Spleen (tissue), 11 donors: ENCODE data around the gene PARD3. TPM values are rescaled to one million over a fixed set of nuclear protein-coding genes. Genes with fewer than 3 reads are reported as not detected.

Experiments
- DNase-seq: peaks from one replicate; pipeline ENCODE4 v3.0.0-alpha.2; 2020
- H3K27ac ChIP-seq, 8 donors: fragments of 200-600 bp; sonication (generic) in 7 of 8; 1 replicate in 4 of 8; 2 replicates in 4 of 8; pipeline versions ENCODE4 v1.5.0 to v1.8.0; 2016 to 2021; ENCODE audit warnings: inconsistent platforms in 4 of 8, mild to moderate bottlenecking in 4 of 8, moderate library complexity in 1 of 8
- H3K27me3 ChIP-seq, 7 donors: fragments of 200-600 bp; sonication (generic) in 6 of 7; replicated peaks in 1 of 7; 1 replicate in 4 of 7; 2 replicates in 3 of 7; pipeline versions ENCODE4 v1.5.0 to v1.8.0; 2016 to 2021; ENCODE audit warnings: inconsistent platforms in 3 of 7, mild to moderate bottlenecking in 1 of 7
- H3K36me3 ChIP-seq, 6 donors: fragments of 200-600 bp; sonication (generic) in 5 of 6; 1 replicate in 4 of 6; 2 replicates in 2 of 6; pipeline versions ENCODE4 v1.5.0 to v1.8.0; 2016 to 2021; ENCODE audit warnings: inconsistent platforms in 2 of 6
- H3K4me1 ChIP-seq, 6 donors: fragments of 200-600 bp; sonication (generic) in 5 of 6; 1 replicate in 3 of 6; 2 replicates in 3 of 6; pipeline versions ENCODE4 v1.5.0 to v1.8.0; 2016 to 2021; ENCODE audit warnings: inconsistent platforms in 3 of 6
- H3K4me3 ChIP-seq, 8 donors: fragments of 200-600 bp; sonication (generic) in 7 of 8; 1 replicate in 4 of 8; 2 replicates in 4 of 8; pipeline versions ENCODE4 v1.5.0 to v1.8.0; 2016 to 2021; ENCODE audit warnings: inconsistent platforms in 4 of 8, mild to moderate bottlenecking in 4 of 8, moderate library complexity in 2 of 8
- H3K9me3 ChIP-seq, 8 donors: fragments of 200-600 bp; sonication (generic) in 7 of 8; 1 replicate in 4 of 8; 2 replicates in 4 of 8; pipeline versions ENCODE4 v1.5.0 to v1.8.0; 2016 to 2021; ENCODE audit warnings: inconsistent platforms in 4 of 8
- POLR2A ChIP-seq, 3 donors: fragments of 450-650 bp; IDR thresholded peaks; one replicate each; pipeline ENCODE4 v1.5.1; 2017; ENCODE audit warnings: antibody characterized with exemption in 3 of 3, mild to moderate bottlenecking in 1 of 3
- POLR2AphosphoS5 ChIP-seq, 3 donors: sonication (generic); formaldehyde crosslinking; IDR thresholded peaks; one replicate each; pipeline ENCODE4 v1.5.1; 2017; ENCODE audit warnings: antibody characterized with exemption in 3 of 3
- WGBS, 5 donors: extraction: QIAGEN DNeasy Blood & Tissue Kit in 3 of 5; methylation state at CpG; one replicate each; pipeline versions ENCODE4 v1.1.5 to v1.1.7; 2013 to 2018; 5-methylcytosine and 5-hydroxymethylcytosine counted together
- intact Hi-C: fragments of 100-400 bp; cut with DNase I; formaldehyde crosslinking; loops from one replicate; pipeline ENCODE4 v1.15.0; 2023; ENCODE audit warnings: low total_unique reads
- polyA plus RNA-seq, 3 donors: library from polyadenylated mRNA; stranded (reverse); fragments of 200-250 nt; gene quantifications; one replicate each; pipeline ENCODE4 v1.2.1, GENCODE V29; 2013
- total RNA-seq, 7 donors: library from RNA; depleted of rRNA in 3 of 7; stranded (reverse); fragments of >200 nt in 3 of 7; fragmentation: NEBNext Ultra II Directional in 4 of 7; extraction: Animal tissue kit (Norgen Biotek cat#: 25700) in 4 of 7; gene quantifications; one replicate each; pipeline versions ENCODE4 v1.1.0 to v1.2.1, GENCODE V29; 2016 to 2021
- TF ChIP-seq, protein P1 (sequence below), 11 experiments: fragments of 200-600 bp in 7 of 11; fragments of 450-650 bp in 4 of 11; sonication (generic) in 4 of 11; IDR thresholded peaks in 8 of 11; conservative IDR thresholded peaks in 3 of 11; 1 replicate in 7 of 11; 2 replicates in 4 of 11; pipeline versions ENCODE4 v1.4.0 to v1.8.0; 2016 to 2021; ENCODE audit warnings: antibody characterized with exemption in 11 of 11, inconsistent platforms in 4 of 11, mild to moderate bottlenecking in 1 of 11
- donor health status: healthy with polysubstance abuse.
- donor health status: DM: no; HTN: no; CAD: no; lungs with moderate emphysema.
- donor health status: DM: no; HTN: no; CAD: no.
- donor health status: Bipolar disorder and iron deficiency.
- donor health status: healthy.
- donor health status: DM: no; HTN: no; CAD: no.
- donor health status: DM: yes; HTN: yes; CAD: no.

The PARD3 gene
- total and polyA plus RNA-seq, 10 donors: 2.8 to 18.9 (median 10.8) TPM

DNA sequence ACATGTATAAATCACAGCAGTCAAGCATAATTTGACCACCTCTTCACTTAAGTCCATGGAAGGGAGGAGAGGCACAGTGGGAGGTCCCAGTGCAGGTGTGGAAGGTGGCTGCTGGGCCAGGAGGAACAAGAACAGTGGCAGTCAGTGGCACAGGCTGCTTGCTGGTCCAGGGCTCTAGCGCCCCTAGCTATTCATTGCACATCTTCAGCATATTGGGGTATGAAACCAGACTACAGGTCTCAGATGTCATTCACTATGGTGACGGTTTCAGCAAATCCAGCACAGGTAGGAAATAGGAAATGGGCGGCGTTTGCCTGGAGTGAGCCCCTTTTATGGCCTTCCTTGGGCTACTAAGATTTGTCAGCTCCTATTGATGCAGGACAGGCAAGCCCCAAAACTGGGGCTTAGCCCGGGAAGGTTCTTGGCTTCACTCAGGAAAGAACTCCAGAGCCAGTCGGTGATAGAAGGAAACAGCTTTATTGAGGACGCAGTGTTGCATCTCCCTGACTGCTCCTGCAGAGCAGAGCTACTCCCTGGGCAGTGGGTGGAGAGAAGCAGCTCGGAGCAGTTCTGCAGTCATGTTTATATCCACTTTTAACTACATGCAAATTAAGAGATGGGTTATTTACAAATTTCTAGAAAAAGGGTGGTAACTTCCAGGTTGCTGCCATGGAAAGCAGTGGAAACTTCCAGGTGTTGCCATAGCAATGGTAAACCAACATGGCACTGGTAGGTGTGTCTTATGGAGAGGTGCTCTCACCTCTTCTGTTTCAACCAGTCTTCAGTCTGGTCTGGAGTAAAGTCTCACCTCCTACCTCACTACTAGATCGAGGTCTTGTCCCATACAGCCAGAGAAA, 608.8 kb downstream of the PARD3 start:
- TF ChIP-seq POLR2AphosphoS5 (IDR thresholded peaks at IDR 0.05) (no peak), POLR2A (IDR thresholded peaks at IDR 0.05) (no peak)
- TF ChIP-seq, protein P1, sequence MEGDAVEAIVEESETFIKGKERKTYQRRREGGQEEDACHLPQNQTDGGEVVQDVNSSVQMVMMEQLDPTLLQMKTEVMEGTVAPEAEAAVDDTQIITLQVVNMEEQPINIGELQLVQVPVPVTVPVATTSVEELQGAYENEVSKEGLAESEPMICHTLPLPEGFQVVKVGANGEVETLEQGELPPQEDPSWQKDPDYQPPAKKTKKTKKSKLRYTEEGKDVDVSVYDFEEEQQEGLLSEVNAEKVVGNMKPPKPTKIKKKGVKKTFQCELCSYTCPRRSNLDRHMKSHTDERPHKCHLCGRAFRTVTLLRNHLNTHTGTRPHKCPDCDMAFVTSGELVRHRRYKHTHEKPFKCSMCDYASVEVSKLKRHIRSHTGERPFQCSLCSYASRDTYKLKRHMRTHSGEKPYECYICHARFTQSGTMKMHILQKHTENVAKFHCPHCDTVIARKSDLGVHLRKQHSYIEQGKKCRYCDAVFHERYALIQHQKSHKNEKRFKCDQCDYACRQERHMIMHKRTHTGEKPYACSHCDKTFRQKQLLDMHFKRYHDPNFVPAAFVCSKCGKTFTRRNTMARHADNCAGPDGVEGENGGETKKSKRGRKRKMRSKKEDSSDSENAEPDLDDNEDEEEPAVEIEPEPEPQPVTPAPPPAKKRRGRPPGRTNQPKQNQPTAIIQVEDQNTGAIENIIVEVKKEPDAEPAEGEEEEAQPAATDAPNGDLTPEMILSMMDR (IDR thresholded peaks at IDR 0.05 in 8 of 11, conservative IDR thresholded peaks at IDR 0.05 in 3 of 11): no peak
- H3K4me1 ChIP-seq: peaks cover 0 to 4% (median 0%) of the 10 kb centered on the region in 6 donors
- WGBS, 5 donors: 87 to 92% (median 92%) methylated on average over 9 of the region's 9 CpGs
- no peaks in the 10 kb centered on the region for H3K36me3 ChIP-seq
- DNase-seq: no peak
- intact Hi-C loops: no loop called here
- no peaks in the 10 kb centered on the region for H3K9me3 ChIP-seq
- H3K27ac ChIP-seq: no peak overlapping the region
- H3K27me3 ChIP-seq: no peaks in the 10 kb centered on the region
- H3K4me3 ChIP-seq: no peak overlapping the region

- Histone ChIP-seq H3K4me1 (peaks cover 0 to 7% (median 0%) of the 10 kb centered on the region in 6 donors), H3K27ac (no peak overlapping the region), H3K9me3 (no peaks in the 10 kb centered on the region), H3K4me3 (no peak overlapping the region), H3K27me3 (no peaks in the 10 kb centered on the region), H3K36me3 (no peaks in the 10 kb centered on the region)
- TF ChIP-seq, protein P1 (IDR thresholded peaks at IDR 0.05 in 8 of 11, conservative IDR thresholded peaks at IDR 0.05 in 3 of 11): no peak
- TF ChIP-seq POLR2AphosphoS5 (IDR thresholded peaks at IDR 0.05) (no peak), POLR2A (IDR thresholded peaks at IDR 0.05) (no peak)
- intact Hi-C loops: no loop called here
- 28 to 47% (median 39%) methylated on average over 5 of the region's 5 CpGs for WGBS, 5 donors
- DNase-seq: no peak
These were observed 609.6 kb downstream of the PARD3 start for GRCh38 chr10:34205452-34205851.

DNA sequence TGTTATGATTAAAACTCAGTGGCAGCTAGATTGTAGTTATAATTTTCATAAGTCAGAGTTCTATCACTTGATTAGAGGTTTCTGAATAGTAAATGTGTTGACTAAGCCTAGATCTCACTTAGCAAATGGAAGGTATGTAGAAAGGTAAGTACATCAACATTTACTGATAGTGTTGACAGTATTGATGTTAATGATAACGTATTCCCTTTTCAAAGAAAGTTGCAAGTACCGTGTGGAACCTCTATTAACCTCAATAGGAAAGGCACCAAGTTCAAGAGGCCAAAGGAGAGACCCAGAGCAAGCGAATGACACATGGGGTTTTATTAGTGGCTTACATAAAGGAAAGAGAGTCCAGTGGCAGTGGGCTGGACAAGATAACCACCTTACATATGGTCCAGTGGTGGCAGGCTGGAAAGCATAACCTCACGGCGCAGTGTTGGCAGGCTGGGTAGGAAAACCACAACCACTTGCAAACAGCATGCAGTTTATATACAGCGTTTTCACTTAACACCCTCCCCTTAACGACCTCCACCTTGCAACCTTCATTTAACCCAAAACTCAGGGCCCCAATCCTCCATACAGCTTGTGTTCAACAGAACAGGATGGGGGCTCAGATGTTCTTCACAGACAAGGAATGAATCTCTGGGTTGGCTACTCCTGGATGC, 611.0 kb downstream of the PARD3 start:
- no peak for DNase-seq
- Histone ChIP-seq H3K4me3 (no peak overlapping the region), H3K27ac (no peak overlapping the region), H3K36me3 (no peaks in the 10 kb centered on the region), H3K9me3 (no peaks in the 10 kb centered on the region), H3K27me3 (no peaks in the 10 kb centered on the region), H3K4me1 (peaks cover 0 to 8% (median 0%) of the 10 kb centered on the region in 6 donors)
- TF ChIP-seq POLR2A (IDR thresholded peaks at IDR 0.05): no peak
- TF ChIP-seq, protein P1 (IDR thresholded peaks at IDR 0.05 in 8 of 11, conservative IDR thresholded peaks at IDR 0.05 in 3 of 11): no peak
- TF ChIP-seq POLR2AphosphoS5 (IDR thresholded peaks at IDR 0.05): no peak
- intact Hi-C loops: no loop called here
- WGBS, 5 donors: 59 to 72% (median 62%) methylated on average over 7 of the region's 7 CpGs

- peaks cover 0 to 8% (median 0%) of the 10 kb centered on the region in 6 donors for H3K4me1 ChIP-seq
- no peak for DNase-seq
- TF ChIP-seq POLR2AphosphoS5 (IDR thresholded peaks at IDR 0.05): no peak
- TF ChIP-seq, protein P1 (IDR thresholded peaks at IDR 0.05 in 8 of 11, conservative IDR thresholded peaks at IDR 0.05 in 3 of 11): no peak
- no peak for TF ChIP-seq POLR2A (IDR thresholded peaks at IDR 0.05)
- no peaks in the 10 kb centered on the region for H3K9me3 ChIP-seq
- H3K27ac ChIP-seq: no peak overlapping the region
- intact Hi-C loops: no loop called here
- H3K4me3 ChIP-seq: no peak overlapping the region
- whole genome bisulfite sequencing, 5 donors: 10 to 19% (median 13%) methylated on average over 4 of the region's 4 CpGs
- no peaks in the 10 kb centered on the region for H3K27me3 ChIP-seq
- no peaks in the 10 kb centered on the region for H3K36me3 ChIP-seq
These were observed 614.7 kb downstream of the PARD3 start for GRCh38 chr10:34200355-34200901.
